ENCODE measurements around the gene FBL.

- TF ChIP-seq FOXP2 (optimal IDR thresholded peaks at IDR 0.05; ENCODE audit: control extremely low read depth, extremely low read length, insufficient read depth) (no peak), POLR2AphosphoS5 (IDR thresholded peaks at IDR 0.05; ENCODE audit: borderline replicate concordance, low read depth, low read length) (no peak)
Measured at GRCh38 chr19:39810424-39810823, 35.8 kb downstream of the FBL start.
